NCI-H1092 treated with DMSO at 0.1 percent for 48 hours (cell line): Measurements from ENCODE around the gene FIBCD1.

Source experiments
- DNase-seq: peaks from one replicate; lab custom pipeline; 2025; lab: John Stamatoyannopoulos, UW

FIBCD1 gene

GRCh38 chr9:130879863-130880411 lies 59.1 kb downstream of the FIBCD1 start:
- no peak for DNase-seq

DNA sequence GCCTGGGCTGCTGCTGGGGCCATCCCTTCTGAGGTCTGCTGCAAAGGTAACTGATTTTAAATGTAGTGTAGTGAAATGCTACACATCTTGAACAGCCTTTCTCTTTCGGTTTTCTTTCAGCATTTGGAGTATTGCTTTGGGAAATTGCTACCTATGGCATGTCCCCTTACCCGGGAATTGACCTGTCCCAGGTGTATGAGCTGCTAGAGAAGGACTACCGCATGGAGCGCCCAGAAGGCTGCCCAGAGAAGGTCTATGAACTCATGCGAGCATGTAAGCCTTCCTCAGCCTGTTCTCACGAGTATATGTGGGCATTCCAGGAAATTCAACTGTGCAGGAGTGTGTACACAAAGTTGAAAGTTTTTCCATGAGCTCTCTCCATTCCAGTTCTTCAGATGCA lies 60.8 kb downstream of the FIBCD1 start:
- DNase-seq = no peak

DNA sequence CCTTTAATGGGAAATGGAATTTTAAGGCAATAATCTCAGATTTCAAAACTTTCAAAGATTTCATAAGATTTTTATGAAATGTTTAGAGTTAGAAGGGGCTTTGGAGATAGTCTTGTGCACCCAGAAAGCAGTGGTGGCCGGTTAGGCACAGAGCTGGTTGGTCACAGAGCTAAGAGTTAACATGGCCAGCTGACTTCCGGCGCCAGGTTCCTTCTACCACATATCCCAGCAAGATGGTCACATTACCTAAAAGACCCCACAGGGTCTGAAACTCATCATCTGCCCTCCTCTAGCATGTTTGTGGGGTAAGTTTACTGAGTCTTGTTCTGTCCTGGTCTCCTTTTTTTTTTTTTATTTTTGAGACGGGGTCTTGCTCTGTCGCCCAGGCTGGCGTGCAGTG lies 61.7 kb downstream of the FIBCD1 start:
- no peak for DNase-seq

DNA sequence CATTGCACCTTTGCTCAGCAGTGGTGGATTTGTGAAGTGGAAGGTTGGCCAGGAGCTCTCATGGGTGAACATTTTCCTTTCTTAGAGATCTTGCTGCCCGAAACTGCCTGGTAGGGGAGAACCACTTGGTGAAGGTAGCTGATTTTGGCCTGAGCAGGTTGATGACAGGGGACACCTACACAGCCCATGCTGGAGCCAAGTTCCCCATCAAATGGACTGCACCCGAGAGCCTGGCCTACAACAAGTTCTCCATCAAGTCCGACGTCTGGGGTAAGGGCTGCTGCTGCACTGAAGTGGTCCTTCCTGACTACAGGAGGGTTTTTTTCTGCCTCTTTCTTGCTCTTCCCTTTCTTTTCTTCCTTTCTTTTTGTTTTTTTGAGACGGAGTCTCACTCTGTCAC lies 64.3 kb downstream of the FIBCD1 start:
- no peak for DNase-seq

DNA sequence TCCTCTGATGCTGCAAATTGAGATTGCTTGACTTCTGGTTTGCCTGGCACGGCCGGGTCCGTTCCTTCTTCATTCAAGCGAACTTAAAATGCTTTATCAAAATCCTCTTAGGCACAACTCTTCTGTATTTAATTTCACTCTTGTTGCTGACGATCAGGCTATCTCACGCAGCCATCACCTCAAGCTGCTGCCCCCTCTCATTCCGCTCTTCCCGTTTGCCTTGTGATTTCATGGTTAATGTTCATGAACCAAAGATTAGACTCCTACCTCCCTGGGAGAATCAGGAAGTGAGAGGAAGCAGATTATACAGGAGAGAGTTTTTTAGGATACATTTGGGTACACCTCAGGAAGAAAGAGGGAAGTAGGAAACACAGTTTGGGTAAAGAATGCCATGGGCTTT lies 65.1 kb downstream of the FIBCD1 start:
- no peak for DNase-seq

DNA sequence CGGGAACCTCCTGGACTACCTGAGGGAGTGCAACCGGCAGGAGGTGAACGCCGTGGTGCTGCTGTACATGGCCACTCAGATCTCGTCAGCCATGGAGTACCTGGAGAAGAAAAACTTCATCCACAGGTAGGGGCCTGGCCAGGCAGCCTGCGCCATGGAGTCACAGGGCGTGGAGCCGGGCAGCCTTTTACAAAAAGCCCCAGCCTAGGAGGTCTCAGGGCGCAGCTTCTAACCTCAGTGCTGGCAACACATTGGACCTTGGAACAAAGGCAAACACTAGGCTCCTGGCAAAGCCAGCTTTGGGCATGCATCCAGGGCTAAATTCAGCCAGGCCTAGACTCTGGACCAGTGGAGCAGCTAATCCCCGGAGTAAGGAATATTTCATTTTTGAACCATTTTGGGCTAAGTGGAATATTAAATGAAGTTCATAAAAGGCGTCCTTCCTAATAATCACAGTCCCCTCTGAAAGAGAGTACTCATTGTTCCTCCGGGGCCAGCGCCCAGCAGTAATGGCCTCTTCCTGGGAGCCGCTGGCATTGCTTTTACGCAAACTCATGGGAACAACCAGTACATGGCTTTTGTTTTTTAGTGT lies 66.0 kb downstream of the FIBCD1 start:
- DNase-seq = peak; percentile 83

DNA sequence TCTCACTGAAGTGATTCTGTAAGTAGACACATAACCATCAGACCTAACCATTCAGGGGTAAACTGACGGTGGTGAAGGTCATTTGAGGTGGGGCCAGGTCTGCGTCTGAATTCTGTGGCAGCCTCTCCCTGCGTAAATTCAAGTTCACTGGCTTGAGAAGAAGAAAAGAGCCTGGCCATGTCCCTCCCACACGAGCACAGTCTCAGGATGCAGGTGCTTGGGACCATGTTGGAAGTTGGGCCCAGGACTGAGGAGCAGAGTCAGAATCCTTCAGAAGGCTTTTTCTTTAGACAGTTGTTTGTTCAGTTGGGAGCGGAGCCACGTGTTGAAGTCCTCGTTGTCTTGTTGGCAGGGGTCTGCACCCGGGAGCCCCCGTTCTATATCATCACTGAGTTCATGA lies 66.5 kb downstream of the FIBCD1 start:
- peak; percentile 46 for DNase-seq

GRCh38 chr9:130872093-130872492 lies 67.0 kb downstream of the FIBCD1 start:
- DNase-seq = no peak

- no peak for DNase-seq
Observed at GRCh38 chr9:130871395-130872062, 67.5 kb downstream of the FIBCD1 start.

DNA sequence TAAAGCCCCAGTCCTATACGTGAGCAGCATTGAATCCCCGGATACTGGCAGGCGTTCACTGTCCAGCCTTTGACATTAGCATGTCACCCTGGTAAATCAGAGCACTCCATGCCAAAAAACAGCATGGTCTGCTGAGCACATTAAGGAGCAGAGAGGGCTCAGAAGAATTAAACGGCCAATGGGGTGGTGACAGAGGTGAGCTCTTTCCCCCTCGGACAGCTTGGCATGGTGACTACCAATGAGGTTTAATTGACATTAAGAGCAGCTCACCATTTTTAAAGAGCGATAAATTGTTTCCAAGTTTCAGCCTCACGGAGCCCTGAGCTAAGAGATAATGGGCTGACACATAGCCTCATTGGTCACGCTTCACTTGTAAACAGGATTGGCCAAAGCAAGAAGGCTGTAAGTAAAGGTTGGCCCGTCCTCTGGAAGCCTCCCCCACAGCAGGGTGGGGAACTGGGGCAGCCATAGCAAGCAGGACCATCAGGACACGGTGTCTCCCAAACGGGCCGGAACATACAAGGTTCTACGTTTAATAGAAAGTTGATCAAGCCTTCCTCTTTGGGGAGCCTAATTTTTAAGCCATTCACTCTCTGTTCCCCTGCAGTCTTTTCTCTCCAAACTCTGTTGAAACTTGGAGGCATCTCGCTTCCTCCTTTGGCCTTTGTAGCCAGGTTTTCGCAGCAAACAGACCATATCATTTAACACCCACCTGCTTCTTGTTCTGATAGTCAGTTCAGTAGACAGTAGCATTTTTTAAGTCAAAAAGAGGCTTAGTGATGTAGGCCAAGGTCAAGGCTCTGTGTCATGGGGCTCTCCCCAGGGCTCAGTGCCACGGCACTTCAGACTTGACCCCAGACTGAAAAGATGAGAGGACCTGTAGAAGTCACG lies 68.3 kb downstream of the FIBCD1 start:
- DNase-seq = peak; percentile 73

- DNase-seq = peak; percentile 25
Observed at GRCh38 chr9:130869250-130869649, 69.8 kb downstream of the FIBCD1 start.

- no peak for DNase-seq
Observed at GRCh38 chr9:130868230-130868629, 70.8 kb downstream of the FIBCD1 start.

- no peak for DNase-seq
Observed at GRCh38 chr9:130867556-130867955, 71.5 kb downstream of the FIBCD1 start.

- peak; percentile 73 for DNase-seq
Observed at GRCh38 chr9:130866474-130866965, 72.5 kb downstream of the FIBCD1 start.

GRCh38 chr9:130865921-130866320 lies 73.1 kb downstream of the FIBCD1 start:
- no peak for DNase-seq

DNA sequence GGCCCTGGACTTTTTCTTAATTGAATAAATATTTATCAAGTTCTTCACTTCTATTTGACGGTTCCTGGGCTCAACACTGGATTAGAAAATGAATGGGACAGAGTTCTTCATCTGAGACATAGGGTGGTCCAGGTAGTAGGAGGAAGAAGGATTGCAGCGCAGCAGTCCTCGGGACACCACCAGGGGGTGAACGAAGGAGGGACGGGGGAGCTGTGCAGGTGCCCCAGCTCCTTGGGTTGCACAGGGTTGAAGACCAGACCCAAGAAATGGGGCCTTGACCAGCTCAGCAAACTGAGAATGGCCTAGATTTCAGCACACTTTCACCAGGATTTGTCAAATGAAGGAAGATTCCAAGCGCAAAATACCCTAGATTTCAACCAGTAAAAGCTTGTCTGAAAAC lies 74.5 kb downstream of the FIBCD1 start:
- no peak for DNase-seq

DNA sequence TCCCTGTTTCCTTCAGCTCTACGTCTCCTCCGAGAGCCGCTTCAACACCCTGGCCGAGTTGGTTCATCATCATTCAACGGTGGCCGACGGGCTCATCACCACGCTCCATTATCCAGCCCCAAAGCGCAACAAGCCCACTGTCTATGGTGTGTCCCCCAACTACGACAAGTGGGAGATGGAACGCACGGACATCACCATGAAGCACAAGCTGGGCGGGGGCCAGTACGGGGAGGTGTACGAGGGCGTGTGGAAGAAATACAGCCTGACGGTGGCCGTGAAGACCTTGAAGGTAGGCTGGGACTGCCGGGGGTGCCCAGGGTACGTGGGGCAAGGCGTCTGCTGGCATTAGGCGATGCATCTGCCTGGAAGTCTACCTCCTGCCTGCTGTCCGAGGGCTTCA lies 76.3 kb downstream of the FIBCD1 start:
- no peak for DNase-seq

DNA sequence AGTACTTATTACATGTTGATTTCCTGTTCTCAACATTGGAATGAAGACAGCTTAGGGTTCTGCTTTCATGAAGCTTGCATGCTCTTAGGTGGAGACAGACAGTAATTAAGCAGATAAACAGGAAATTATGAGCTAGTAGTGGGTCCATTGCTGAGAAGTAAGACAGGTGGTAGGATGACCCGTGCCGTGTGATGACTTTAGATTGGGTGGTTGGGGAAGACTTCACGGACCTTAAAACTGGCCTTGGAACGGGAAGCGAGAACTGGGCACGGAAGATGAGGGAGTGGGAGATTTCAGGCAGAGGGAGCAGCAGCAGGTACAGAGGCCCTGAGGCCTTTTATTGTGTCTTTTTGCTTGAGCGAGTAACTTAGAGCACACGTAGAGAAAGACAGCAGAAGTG lies 76.8 kb downstream of the FIBCD1 start:
- DNase-seq = no peak

DNA sequence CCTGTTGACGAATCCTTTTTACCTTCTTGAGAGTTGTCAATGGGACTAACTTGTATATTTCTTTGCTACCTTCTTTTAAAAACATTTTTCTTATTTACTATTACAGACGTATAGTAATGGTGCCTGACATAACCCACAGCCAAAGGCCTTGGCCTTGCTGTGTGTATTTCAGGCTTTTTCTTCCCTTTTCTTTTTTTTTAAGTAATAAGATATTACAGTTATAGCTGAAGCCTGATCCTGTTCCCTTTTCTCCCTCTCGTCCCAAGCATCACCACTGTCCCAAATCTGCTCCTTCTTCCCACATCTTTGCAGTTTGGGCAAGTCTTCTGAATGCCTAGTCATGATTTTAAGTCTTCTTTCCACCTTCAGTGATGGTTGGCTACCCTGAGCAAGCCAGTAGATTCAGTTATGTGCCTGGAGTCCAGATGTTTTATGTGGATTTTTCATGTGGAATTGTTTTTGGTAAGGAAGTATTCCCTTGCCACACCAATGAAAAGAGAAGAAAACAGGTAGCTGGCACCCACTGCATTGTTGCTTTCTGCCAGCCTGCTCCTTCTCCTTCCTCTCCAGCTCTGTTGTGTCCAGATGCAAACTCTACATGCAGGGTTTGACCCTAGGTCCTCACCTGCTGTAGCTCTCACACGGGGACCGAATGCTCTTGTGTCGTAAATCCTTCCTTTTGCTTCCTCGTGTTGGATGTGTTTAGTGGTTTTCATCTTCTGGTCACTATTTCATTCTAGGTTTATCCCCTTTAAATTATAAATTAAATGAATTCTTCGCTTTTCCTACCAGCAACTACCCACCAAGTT lies 77.5 kb downstream of the FIBCD1 start:
- no peak for DNase-seq

GRCh38 chr9:130860458-130861316 lies 78.4 kb downstream of the FIBCD1 start:
- no peak for DNase-seq
